NCI-H2171 treated with DMSO at 0.1 percent for 48 hours (cell line): ENCODE measurements around the gene AGMAT.

ENCODE experiments used
- DNase-seq: peaks from one replicate; lab custom pipeline; 2025; lab: John Stamatoyannopoulos, UW

AGMAT gene

GRCh38 chr1:15524283-15525049, 60.4 kb downstream of the AGMAT start:
- peak; percentile 98 for DNase-seq

DNA sequence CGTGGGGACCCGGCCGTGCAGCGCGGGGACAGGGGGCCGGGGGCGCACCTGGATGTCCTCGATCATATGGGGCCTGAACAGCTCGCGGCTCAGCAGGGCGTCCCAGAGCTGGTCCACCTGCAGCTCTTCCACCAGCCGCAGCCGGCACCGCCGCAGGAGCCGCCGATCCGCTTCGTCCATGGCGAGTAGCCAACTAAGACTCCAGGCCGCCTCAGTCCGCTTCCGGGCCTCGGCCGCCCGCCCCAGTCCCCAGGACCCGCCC, 60.9 kb downstream of the AGMAT start, which contains the start of gene CASP9:
TSS of gene CASP9 (minus strand) at position 195 of the 262 bp plus-strand sequence. CDS start at position 180, 15 bp downstream.
- peak; percentile 75 for DNase-seq

GRCh38 chr1:15523104-15524020, 61.5 kb downstream of the AGMAT start:
- peak; percentile 69 for DNase-seq

- DNase-seq = no peak
Measured at GRCh38 chr1:15522551-15522950, 62.3 kb downstream of the AGMAT start.
